NCI-H82 (cell line): ENCODE measurements around the gene HK2.

Source experiments
- DNase-seq: peaks from one replicate; lab custom pipeline; 2025; lab: John Stamatoyannopoulos, UW

HK2 gene

GRCh38 chr2:74937221-74937880, 103.4 kb downstream of the HK2 start:
- no peak for DNase-seq

- no peak for DNase-seq
These were observed 104.3 kb downstream of the HK2 start for GRCh38 chr2:74938264-74938663.

GRCh38 chr2:74939919-74940812, 106.2 kb downstream of the HK2 start:
- no peak for DNase-seq

- DNase-seq, result no peak
These were observed 107.4 kb downstream of the HK2 start for GRCh38 chr2:74941284-74941683.

GRCh38 chr2:74942263-74942662, 108.3 kb downstream of the HK2 start:
- no peak for DNase-seq
